Ascending aorta (tissue), 2 donors: Measurements from ENCODE around the gene ZNF224. TPM values are rescaled to one million over a fixed set of nuclear protein-coding genes. Genes with fewer than 3 reads are reported as not detected.

Experiments
- DNase-seq, 2 donors: peaks; one replicate each; pipeline ENCODE4 v3.0.0-alpha.2; 2019; ENCODE audit warnings: low spot score in 2 of 2
- H3K27ac ChIP-seq, 2 donors: fragments of 200-600 bp; sonication (generic); one replicate each; pipeline ENCODE4 v1.5.1; 2016 to 2017; ENCODE audit warnings: mild to moderate bottlenecking in 1 of 2
- H3K27me3 ChIP-seq: fragments of 200-600 bp; sonication (generic); one replicate; pipeline ENCODE4 v1.5.1; 2017
- H3K36me3 ChIP-seq, 2 donors: fragments of 200-600 bp; sonication (generic); one replicate each; pipeline ENCODE4 v1.5.1; 2016
- H3K4me1 ChIP-seq, 2 donors: fragments of 200-600 bp; sonication (generic); one replicate each; pipeline ENCODE4 v1.5.1; 2016 to 2017; ENCODE audit warnings: mild to moderate bottlenecking in 1 of 2
- H3K4me3 ChIP-seq, 2 donors: fragments of 200-600 bp; sonication (generic); one replicate each; pipeline ENCODE4 v1.5.1; 2016 to 2017; ENCODE audit warnings: mild to moderate bottlenecking in 1 of 2
- H3K9me3 ChIP-seq, 2 donors: fragments of 200-600 bp; sonication (generic); one replicate each; pipeline ENCODE4 v1.5.1; 2016
- CTCF ChIP-seq, 3 experiments: fragments of 200-600 bp in 2 of 3; fragments of 450-650 bp in 1 of 3; sonication (generic) in 2 of 3; IDR thresholded peaks; one replicate each; pipeline ENCODE4 v1.5.1; 2016 to 2019; ENCODE audit warnings: antibody characterized with exemption in 3 of 3, mild to moderate bottlenecking in 1 of 3, moderate library complexity in 1 of 3
- intact Hi-C: fragments of 100-400 bp; cut with DNase I; formaldehyde crosslinking; loops from one replicate; pipeline ENCODE4 v1.15.1; 2023
- total RNA-seq: library from RNA; depleted of rRNA; stranded (reverse); fragments of >200 nt; gene quantifications from one replicate; pipeline ENCODE4 v1.1.0, GENCODE V29; 2016

Gene ZNF224
- total RNA-seq, 1 donor from 2014 or later, result 119 TPM

- no peak overlapping the region for H3K4me3 ChIP-seq
- H3K36me3 ChIP-seq, result peaks cover 54 to 61% of the 10 kb centered on the region in 2 donors
- H3K4me1 ChIP-seq, result no peaks in the 10 kb centered on the region
- no peak for DNase-seq
- H3K9me3 ChIP-seq, result peaks cover 63 to 94% of the 10 kb centered on the region in 2 donors
- no peak for TF ChIP-seq CTCF (IDR thresholded peaks at IDR 0.05)
- intact Hi-C loops, result no loop called here
- no peaks in the 10 kb centered on the region for H3K27me3 ChIP-seq
- H3K27ac ChIP-seq, result no peak overlapping the region
Measured at GRCh38 chr19:44131955-44132354, 37.8 kb downstream of the ZNF224 start.

- peaks cover 18 to 24% of the 10 kb centered on the region in 2 donors for H3K36me3 ChIP-seq
- intact Hi-C loops, result loop anchor here (1.0 kb wide), 5 partner anchors 23 to 164 kb away; partner anchors contain the start of genes ZNF224, ZNF225 and ZNF235
- no peak for TF ChIP-seq CTCF (IDR thresholded peaks at IDR 0.05)
- peak within 1 kb of the TSS; percentile 69 to 96 for H3K4me3 ChIP-seq
- H3K27me3 ChIP-seq, result no peaks in the 10 kb centered on the region
- H3K9me3 ChIP-seq, result peaks cover 0 to 11% of the 10 kb centered on the region in 2 donors
- peak; percentile 35 to 88 for DNase-seq
- H3K27ac ChIP-seq, result peak within 1 kb of the TSS; percentile 59 to 80
- peaks cover 0 to 10% of the 10 kb centered on the region in 2 donors for H3K4me1 ChIP-seq
Measured at GRCh38 chr19:44141191-44142058, 47.3 kb downstream of the ZNF224 start, which contains the start of gene ZNF234. ZNF234 (plus strand) TSS chr19:44141554; CDS start chr19:44144633, 3,079 bp downstream.

- H3K27me3 ChIP-seq, result no peaks in the 10 kb centered on the region
- H3K36me3 ChIP-seq, result peaks cover 20 to 27% of the 10 kb centered on the region in 2 donors
- intact Hi-C loops, result no loop called here
- no peak for TF ChIP-seq CTCF (IDR thresholded peaks at IDR 0.05)
- H3K27ac ChIP-seq, result peak overlapping the region; percentile 59 to 80
- peaks cover 0 to 8% of the 10 kb centered on the region in 2 donors for H3K9me3 ChIP-seq
- H3K4me1 ChIP-seq, result peaks cover 0 to 10% of the 10 kb centered on the region in 2 donors
- DNase-seq, result no peak
- peak overlapping the region; percentile 69 to 96 for H3K4me3 ChIP-seq
Measured at GRCh38 chr19:44142059-44142433, 47.9 kb downstream of the ZNF224 start.

- Histone ChIP-seq H3K4me3 (no peak overlapping the region), H3K9me3 (peaks cover 24 to 42% of the 10 kb centered on the region in 2 donors), H3K36me3 (peaks cover 87 to 97% of the 10 kb centered on the region in 2 donors), H3K4me1 (no peaks in the 10 kb centered on the region), H3K27me3 (no peaks in the 10 kb centered on the region), H3K27ac (no peak overlapping the region)
- intact Hi-C loops, result no loop called here
- no peak for DNase-seq
- no peak for TF ChIP-seq CTCF (IDR thresholded peaks at IDR 0.05)
Measured at GRCh38 chr19:44149776-44150175, 55.6 kb downstream of the ZNF224 start.

GRCh38 chr19:44151491-44151890 lies 57.3 kb downstream of the ZNF224 start:
- H3K9me3 ChIP-seq, result peaks cover 39 to 58% of the 10 kb centered on the region in 2 donors
- no peak for DNase-seq
- H3K4me1 ChIP-seq, result no peaks in the 10 kb centered on the region
- H3K4me3 ChIP-seq, result no peak overlapping the region
- H3K27me3 ChIP-seq, result no peaks in the 10 kb centered on the region
- intact Hi-C loops, result no loop called here
- peaks cover 91 to 97% of the 10 kb centered on the region in 2 donors for H3K36me3 ChIP-seq
- no peak overlapping the region for H3K27ac ChIP-seq
- no peak for TF ChIP-seq CTCF (IDR thresholded peaks at IDR 0.05)
